ENCODE results near the gene TOM1L2.

The TOM1L2 gene

GRCh38 chr17:17846003-17846402, 126.2 kb downstream of the TOM1L2 start:
- DNase-seq, result no peak

DNA sequence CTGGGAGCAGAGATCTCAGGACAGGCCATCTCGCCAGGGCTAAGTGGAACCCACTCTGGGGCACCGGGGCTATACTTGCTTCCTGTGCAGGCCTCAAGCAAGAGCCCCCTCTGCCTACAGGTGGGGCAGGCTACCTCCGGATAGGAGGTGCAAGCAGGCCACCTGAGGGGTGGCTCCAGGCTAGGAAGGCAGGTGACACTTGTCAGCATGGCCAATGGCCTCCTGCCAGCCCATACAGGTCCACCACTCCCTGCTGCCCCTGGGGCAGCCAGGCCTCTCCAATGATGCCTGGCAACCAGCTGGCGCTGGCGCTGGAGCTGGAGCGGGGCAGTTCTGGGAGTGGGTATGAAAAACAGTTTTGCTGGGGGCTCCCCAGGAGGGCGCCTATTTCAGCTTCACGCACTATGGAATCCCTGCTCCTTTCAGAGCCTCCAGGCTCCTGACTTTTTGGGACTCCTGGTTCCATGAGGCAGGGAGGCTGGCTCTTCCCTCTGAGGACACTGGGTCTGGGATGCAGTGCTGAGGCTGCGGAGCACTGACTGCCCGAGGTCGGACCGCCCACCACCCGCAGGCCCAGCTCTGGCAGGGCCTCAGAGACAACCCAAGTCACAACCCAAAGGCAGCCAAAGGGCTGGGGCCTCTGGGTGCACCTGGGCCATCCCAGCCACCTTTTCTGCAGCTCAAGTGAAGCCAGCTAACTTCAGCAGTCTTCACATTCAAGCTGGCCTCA, 127.0 kb downstream of the TOM1L2 start:
- no peak for DNase-seq

- no peak for DNase-seq
Measured at GRCh38 chr17:17844500-17844899, 127.7 kb downstream of the TOM1L2 start.

DNA sequence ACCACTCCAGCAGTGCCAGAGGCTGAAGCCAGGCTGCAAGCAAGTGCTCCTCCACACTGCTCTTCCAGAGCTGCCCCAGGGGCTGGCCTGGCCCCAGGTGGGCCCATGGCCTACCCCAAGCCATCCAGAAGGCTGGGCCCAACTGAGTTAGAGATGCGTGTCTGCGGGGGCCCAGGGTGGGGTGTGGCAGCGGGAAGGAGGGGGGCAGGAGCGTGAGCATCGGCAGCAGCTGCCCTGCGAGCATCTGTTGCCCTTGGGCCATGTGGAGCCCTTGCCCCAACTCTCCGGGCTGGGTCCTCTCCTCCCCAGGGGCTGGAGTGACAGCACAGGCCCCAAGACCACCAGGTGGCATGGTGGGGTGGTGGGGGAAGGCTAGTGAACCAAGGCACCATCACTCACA, 128.1 kb downstream of the TOM1L2 start:
- no peak for DNase-seq

- no peak for DNase-seq
Measured at GRCh38 chr17:17843096-17843495, 129.1 kb downstream of the TOM1L2 start.

DNA sequence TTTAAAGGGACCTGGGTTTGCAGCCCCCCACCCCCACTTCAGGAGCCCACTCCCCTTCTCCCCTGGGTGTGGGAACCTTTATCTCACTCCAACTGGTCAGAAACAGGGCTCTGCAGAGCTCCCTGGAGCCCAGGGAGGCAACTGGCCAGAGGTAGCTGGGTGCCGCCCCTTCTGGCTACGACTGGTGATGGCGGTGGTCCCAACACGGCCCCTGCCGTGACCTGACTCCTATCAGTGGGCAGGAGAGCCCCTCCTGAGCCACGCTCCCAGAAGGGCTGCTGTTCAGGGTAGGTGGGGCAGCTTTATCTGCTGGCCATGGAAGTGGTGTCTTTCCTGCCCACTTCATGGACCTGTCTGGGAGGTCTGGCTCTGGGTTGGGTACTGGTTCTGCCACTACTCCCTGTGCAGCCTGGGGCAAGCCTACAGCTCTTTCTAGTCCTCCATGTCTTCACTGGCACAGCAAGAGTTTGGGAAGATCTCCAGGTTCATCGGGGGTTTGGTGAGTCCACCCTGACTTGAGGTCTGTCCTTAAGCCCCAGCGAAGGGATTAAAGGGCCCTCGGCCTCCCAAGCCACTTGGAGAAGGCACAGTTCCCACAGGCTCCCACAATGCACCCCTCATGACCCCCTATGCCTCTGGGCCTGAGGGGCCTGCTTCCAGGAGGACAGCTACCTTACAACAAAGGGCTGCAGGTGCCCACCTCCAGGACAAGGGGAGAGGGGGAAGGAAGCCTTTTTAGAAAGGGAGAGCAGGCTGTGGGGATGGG, 129.9 kb downstream of the TOM1L2 start:
- DNase-seq, result no peak

- no peak for DNase-seq
Measured at GRCh38 chr17:17841601-17842025, 130.6 kb downstream of the TOM1L2 start.

GRCh38 chr17:17840751-17841591, 131.2 kb downstream of the TOM1L2 start:
- peak; percentile 85 for DNase-seq

DNA sequence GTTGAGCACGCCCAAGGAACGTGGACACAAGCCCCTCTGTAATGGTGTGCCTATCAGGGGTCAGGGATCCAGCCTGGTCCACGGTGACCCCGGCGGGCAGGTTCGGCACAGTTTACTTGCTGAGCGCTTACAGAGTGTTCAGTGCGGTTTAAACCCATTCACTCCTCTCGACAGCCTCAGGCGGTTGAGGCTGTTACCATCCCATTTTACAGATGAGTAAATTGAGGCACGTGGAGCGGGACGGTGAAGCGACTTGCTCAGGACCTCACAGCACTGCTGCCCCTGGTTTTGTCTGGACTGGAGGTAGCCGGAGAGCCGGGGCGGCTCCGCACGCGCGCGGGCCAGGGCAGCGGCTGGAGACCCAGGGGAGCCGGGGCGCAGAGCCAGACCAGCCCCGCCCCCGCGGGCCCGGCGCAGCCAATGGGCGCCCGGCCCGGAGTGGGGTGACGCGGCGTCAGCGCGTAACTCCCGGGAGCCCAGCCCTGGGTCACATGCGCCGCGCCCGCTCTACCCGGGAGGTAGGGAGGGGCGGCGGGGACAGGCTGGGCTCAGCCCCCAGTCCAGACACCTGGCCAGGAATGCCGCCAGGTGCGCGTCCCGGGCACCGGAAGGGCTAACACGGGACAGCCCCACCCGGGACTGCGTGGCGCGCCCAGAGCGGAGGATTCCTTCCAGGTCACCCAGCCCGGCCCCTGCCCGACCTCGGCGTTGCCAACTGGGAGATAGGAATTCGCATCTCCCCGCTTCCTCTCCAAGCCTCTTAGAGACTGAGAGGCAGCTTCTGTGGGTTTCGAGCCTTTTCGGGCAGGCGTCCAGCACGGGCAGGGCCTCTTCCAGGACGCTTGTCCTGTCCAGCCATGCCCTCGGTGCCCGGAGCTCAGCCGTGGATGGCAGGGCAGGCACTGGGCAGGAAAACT, 132.2 kb downstream of the TOM1L2 start:
- peak; percentile 95 for DNase-seq

DNA sequence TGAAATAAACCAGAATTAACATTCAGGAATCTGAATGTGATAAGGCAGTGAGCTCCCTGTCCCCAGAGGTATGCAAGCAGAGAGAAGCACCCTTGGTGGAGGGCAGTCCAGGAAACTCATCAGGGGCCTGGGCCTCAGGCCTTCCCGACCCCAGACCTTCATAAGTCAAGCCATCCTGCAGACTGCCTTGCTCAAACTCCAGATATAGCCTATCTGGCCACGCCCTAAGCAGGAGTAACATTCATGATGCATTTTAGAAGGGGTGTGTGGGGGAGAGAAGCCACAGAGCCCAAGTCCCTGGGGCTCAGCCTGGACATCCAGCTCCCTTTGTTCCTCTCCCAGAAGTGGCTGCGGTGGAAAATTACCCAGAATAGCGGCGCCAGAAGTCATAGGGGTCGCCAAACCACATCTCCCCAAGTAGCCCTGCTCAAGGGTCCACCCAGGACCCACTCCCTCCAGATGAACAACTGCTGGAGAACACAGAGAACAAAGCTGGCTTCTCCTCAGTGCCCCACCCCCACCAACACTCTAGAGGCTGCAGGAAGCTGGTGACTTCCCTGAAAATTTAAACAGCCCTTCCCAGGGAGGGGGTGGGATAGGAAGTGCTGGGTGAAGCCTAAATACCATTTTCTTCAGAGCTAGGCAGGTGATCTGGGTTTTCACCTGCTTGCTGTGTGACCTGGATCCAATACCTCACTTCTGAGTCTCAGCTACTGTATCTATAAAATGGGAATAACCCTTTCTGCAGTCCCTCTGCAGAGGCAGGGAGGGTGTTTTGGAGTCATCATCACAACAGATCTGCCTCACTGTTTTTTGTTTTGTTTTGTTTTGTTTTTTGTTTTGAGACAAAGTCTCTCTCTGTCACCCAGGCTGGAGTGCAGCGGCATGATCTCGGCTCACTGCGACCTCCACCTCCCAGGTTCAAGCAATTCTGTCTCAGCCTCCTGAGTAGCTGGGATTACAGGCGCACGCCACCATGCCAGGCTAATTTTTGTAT, 133.9 kb downstream of the TOM1L2 start:
- DNase-seq, result peak; percentile 78

- no peak for DNase-seq
Measured at GRCh38 chr17:17837380-17837821, 134.8 kb downstream of the TOM1L2 start.

- DNase-seq, result peak; percentile 62
Measured at GRCh38 chr17:17836818-17837379, 135.3 kb downstream of the TOM1L2 start, which contains the start of gene SREBF1. Gene SREBF1, minus strand, starts transcription at chr17:17836986. Its CDS starts 169 bp downstream, at chr17:17836817.

DNA sequence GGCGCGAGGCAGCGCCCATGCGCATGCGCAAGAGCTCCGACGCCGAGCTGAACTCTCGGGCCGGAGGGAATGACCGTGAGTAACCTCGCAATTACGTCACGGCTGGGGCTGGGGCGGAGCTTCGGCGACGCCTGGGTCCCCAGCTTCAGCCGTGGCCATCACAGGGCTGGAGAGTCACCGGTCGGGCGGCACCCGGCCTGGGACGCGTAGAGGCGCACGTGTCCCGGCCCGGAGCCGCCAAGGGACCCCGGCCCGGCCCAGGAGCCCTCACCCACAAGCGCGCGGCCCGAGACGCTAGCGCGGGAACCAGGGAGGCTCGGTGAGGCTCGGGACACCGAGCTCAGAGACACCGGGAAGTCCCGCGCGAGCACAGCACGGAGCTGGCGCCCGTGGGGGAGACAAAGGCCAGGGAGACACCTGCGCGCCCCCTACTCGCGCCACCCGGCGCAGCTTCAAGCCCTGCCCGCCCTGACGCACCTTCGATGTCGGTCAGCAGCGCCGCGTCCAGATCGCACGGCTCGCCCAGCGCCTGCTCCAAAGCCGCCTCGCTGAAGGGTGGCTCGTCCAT, 135.9 kb downstream of the TOM1L2 start:
- peak; percentile 99 for DNase-seq

- DNase-seq, result no peak
Measured at GRCh38 chr17:17835415-17836249, 136.6 kb downstream of the TOM1L2 start.

- DNase-seq, result no peak
Measured at GRCh38 chr17:17834974-17835373, 137.2 kb downstream of the TOM1L2 start.

DNA sequence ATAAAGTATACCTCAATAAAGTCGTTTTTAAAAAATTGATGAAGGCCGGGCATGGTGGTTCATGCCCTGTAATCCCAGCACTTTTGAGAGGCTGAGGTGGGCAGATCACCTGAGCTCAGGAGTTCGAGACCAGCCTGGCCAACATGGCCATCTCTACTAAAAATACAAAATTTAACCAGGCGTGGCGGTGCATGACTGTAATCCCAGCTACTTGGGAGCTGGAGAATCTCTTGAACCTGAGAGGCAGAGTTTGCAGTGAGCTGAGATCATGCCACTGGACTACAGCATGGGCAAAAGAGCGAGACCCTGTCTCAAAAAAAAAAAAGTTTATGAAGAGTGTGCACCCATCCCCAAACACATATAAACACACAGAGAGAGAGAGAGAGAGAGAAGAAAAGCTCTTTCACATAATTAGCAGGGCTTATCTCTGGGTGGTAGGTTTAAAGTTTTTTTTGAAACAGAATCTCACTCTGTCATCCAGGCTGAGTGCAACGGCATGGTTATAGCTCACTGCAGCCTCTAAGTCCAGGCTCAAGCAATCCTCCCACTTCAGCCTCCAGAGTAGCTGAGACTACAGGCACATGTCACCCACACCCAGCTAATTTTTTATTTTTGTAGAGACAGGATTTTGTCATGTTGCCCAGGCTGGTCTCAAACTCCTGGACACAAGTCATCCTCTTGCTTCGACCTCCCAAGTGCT, 138.4 kb downstream of the TOM1L2 start:
- no peak for DNase-seq

DNA sequence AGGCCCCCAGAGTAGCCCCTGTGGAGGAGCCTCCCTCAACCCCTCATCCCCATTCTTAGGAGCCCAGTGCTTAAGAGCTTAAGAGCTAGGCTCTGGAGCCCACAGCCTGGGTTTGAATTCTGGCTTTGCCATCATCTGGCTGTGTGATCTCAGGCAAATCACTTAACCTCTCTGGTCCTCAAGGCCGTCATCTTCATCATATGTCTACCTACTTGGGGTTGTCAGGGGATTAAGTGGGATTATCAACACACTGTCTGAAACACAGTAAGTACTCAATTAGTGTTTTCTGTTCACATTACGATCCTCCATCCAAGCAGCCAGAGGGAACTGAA, 140.2 kb downstream of the TOM1L2 start:
- no peak for DNase-seq

GRCh38 chr17:17831208-17832031, 140.8 kb downstream of the TOM1L2 start:
- no peak for DNase-seq

Measured in NCI-H1105 (cell line).